ENCODE data around the gene CARD11. TPM values are rescaled to one million over a fixed set of nuclear protein-coding genes. Genes with fewer than 3 reads are reported as not detected.

Gene CARD11
- total RNA-seq, 1 experiment from 2014 or later, result 79.2 TPM

GRCh38 chr7:2934211-2934731, 109.4 kb downstream of the CARD11 start:
- BruUV-seq (replicated peaks), result no TSS peak
- H3K4me3 Mint-ChIP-seq (ENCODE audit: low read depth, unreplicated experiment), result no peak overlapping the region
- peaks cover 17% of the 10 kb centered on the region for H3K4me1 Mint-ChIP-seq (ENCODE audit: low read depth, unreplicated experiment)
- H3K27ac Mint-ChIP-seq (ENCODE audit: unreplicated experiment), result peak overlapping the region; percentile 62
- H3K27me3 Mint-ChIP-seq (ENCODE audit: unreplicated experiment), result no peaks in the 10 kb centered on the region
- H3K9me3 Mint-ChIP-seq (ENCODE audit: low read depth, unreplicated experiment), result no peaks in the 10 kb centered on the region
- CTCF ChIA-PET, result interaction anchor here (0.8 kb wide), 1 partner anchor 23 kb away, joined by 3 read pairs; no protein-coding TSS in a partner anchor
- intact Hi-C loops (cut with micrococcal nuclease; ENCODE audit: unreplicated experiment), result no loop called here
- peak; percentile 45 for DNase-seq
- TF ChIP-seq, protein P1, sequence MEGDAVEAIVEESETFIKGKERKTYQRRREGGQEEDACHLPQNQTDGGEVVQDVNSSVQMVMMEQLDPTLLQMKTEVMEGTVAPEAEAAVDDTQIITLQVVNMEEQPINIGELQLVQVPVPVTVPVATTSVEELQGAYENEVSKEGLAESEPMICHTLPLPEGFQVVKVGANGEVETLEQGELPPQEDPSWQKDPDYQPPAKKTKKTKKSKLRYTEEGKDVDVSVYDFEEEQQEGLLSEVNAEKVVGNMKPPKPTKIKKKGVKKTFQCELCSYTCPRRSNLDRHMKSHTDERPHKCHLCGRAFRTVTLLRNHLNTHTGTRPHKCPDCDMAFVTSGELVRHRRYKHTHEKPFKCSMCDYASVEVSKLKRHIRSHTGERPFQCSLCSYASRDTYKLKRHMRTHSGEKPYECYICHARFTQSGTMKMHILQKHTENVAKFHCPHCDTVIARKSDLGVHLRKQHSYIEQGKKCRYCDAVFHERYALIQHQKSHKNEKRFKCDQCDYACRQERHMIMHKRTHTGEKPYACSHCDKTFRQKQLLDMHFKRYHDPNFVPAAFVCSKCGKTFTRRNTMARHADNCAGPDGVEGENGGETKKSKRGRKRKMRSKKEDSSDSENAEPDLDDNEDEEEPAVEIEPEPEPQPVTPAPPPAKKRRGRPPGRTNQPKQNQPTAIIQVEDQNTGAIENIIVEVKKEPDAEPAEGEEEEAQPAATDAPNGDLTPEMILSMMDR (IDR thresholded peaks at IDR 0.05; ENCODE audit: unreplicated experiment), result peak; percentile 45
- peaks cover 41% of the 10 kb centered on the region for H3K36me3 Mint-ChIP-seq (ENCODE audit: insufficient read depth, unreplicated experiment)

DNA sequence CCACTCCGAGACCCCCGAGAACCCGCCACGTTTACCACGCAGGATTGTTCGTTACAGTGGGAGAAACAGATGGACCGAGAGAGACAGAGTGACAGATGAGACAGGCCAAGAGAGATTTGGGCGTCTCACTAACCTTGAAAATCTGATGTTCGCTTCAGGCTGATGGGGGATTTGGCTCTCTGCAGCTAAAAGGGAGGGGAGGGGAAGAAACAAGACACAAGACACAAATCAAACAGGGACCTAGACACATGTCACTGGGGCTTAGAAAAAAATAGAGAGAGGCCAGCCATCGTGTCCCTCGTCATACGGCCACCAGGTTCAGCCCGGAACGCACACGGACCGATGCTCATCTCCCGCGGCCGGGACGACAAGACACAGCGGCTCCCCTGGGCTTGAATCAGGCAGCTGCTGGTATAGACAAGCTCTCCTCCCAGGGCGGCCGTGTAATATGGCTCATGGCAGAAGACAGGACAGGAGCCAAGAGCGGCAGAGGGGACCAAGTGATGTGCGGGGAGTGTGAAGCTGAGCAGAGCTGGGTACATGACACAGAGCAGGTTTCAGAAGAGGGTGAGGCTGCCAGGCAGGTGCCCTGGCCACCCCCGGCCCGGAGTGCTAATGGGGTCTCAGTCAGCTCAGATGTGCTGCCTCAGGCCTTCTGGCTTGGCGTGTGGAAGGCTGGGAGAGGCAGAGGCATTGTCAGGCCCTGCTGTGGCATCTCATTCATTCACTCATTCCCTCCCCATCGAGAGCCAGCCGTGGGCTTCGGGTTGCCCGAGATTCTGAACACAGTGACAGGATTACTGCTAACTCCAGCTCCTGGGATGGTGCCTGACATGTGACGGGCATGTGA, 111.0 kb downstream of the CARD11 start:
- CTCF ChIA-PET, result no interaction called here
- no peak overlapping the region for H3K4me3 Mint-ChIP-seq (ENCODE audit: low read depth, unreplicated experiment)
- no peaks in the 10 kb centered on the region for H3K9me3 Mint-ChIP-seq (ENCODE audit: low read depth, unreplicated experiment)
- intact Hi-C loops (cut with micrococcal nuclease; ENCODE audit: unreplicated experiment), result no loop called here
- peaks cover 17% of the 10 kb centered on the region for H3K4me1 Mint-ChIP-seq (ENCODE audit: low read depth, unreplicated experiment)
- H3K36me3 Mint-ChIP-seq (ENCODE audit: insufficient read depth, unreplicated experiment), result peaks cover 41% of the 10 kb centered on the region
- H3K27ac Mint-ChIP-seq (ENCODE audit: unreplicated experiment), result no peak overlapping the region
- TF ChIP-seq, protein P1 (IDR thresholded peaks at IDR 0.05; ENCODE audit: unreplicated experiment), result no peak
- no TSS peak for BruUV-seq (replicated peaks)
- DNase-seq, result no peak
- no peaks in the 10 kb centered on the region for H3K27me3 Mint-ChIP-seq (ENCODE audit: unreplicated experiment)

DNA sequence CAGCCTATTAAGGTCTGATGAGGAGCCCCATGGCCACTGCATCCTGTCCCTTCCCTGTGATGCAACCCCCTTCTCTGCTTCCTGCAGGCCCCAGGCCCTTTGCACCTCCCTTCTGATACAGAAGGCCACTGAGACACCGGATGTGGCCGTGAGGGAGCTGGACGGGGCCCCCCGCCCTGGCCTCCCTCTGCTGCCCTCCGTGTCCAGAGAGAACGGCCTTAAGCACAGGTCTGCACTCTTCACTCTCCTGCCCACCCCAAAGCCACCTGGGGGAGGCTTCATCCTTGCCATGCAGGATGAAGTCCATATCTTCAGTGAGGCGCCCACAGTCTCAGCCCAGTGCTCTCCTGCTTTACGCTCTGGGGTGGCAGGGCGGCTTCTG, 112.6 kb downstream of the CARD11 start:
- DNase-seq, result no peak
- intact Hi-C loops (cut with micrococcal nuclease; ENCODE audit: unreplicated experiment), result no loop called here
- TF ChIP-seq, protein P1 (IDR thresholded peaks at IDR 0.05; ENCODE audit: unreplicated experiment), result no peak
- Mint-ChIP-seq H3K9me3 (ENCODE audit: low read depth, unreplicated experiment) (no peaks in the 10 kb centered on the region), H3K27ac (ENCODE audit: unreplicated experiment) (no peak overlapping the region), H3K27me3 (ENCODE audit: unreplicated experiment) (no peaks in the 10 kb centered on the region), H3K4me1 (ENCODE audit: low read depth, unreplicated experiment) (peaks cover 17% of the 10 kb centered on the region), H3K4me3 (ENCODE audit: low read depth, unreplicated experiment) (no peak overlapping the region), H3K36me3 (ENCODE audit: insufficient read depth, unreplicated experiment) (peaks cover 35% of the 10 kb centered on the region)
- CTCF ChIA-PET, result no interaction called here
- BruUV-seq (replicated peaks), result no TSS peak

GRCh38 chr7:2930310-2931033, 113.2 kb downstream of the CARD11 start:
- no peaks in the 10 kb centered on the region for H3K9me3 Mint-ChIP-seq (ENCODE audit: low read depth, unreplicated experiment)
- no peak for DNase-seq
- no peak overlapping the region for H3K4me3 Mint-ChIP-seq (ENCODE audit: low read depth, unreplicated experiment)
- no peak overlapping the region for H3K27ac Mint-ChIP-seq (ENCODE audit: unreplicated experiment)
- BruUV-seq (replicated peaks), result no TSS peak
- H3K36me3 Mint-ChIP-seq (ENCODE audit: insufficient read depth, unreplicated experiment), result peaks cover 35% of the 10 kb centered on the region
- H3K27me3 Mint-ChIP-seq (ENCODE audit: unreplicated experiment), result no peaks in the 10 kb centered on the region
- intact Hi-C loops (cut with micrococcal nuclease; ENCODE audit: unreplicated experiment), result no loop called here
- peaks cover 17% of the 10 kb centered on the region for H3K4me1 Mint-ChIP-seq (ENCODE audit: low read depth, unreplicated experiment)
- TF ChIP-seq, protein P1 (IDR thresholded peaks at IDR 0.05; ENCODE audit: unreplicated experiment), result no peak
- CTCF ChIA-PET, result no interaction called here
